H1 (cell line): ENCODE measurements around the gene PRDM4. TPM values are rescaled to one million over a fixed set of nuclear protein-coding genes. Genes with fewer than 3 reads are reported as not detected.

ENCODE experiments used
- BCL11A ChIP-seq, 2 experiments: IDR thresholded peaks; one replicate each; pipeline ENCODE4 v1.6.1; 2011; ENCODE audit warnings: low read depth in 2 of 2, low read length in 2 of 2, mild to moderate bottlenecking in 2 of 2
- CTBP2 ChIP-seq: IDR thresholded peaks from 2 replicates; pipeline ENCODE4 v1.7.0; 2011; ENCODE audit warnings: borderline replicate concordance, mild to moderate bottlenecking, moderate library complexity, mixed read lengths, low read length; ENCODE audit not compliant: insufficient read depth, insufficient read length
- JUND ChIP-seq: IDR thresholded peaks from 2 replicates; pipeline ENCODE4 v1.6.1; 2011; ENCODE audit warnings: mild to moderate bottlenecking, improper control_type of control experiment, low read length
- KDM4A ChIP-seq: IDR thresholded peaks from one replicate; pipeline ENCODE4 v1.7.1; 2012; ENCODE audit warnings: low read depth, mild to moderate bottlenecking, moderate library complexity, low read length, inconsistent platforms; ENCODE audit not compliant: severe bottlenecking
- TAF1 ChIP-seq: IDR thresholded peaks from 2 replicates; pipeline ENCODE4 v1.6.1; 2011; ENCODE audit warnings: mild to moderate bottlenecking, low read depth, low read length
- polyA plus RNA-seq, 7 experiments: library from polyadenylated mRNA; depleted of rRNA in 3 of 7; stranded (reverse) in 5 of 7; unstranded in 2 of 7; fragments of >200 nt in 5 of 7; fragments of 200-250 nt in 2 of 7; gene quantifications; 1 replicate in 5 of 7; 2 replicates in 1 of 7; 4 replicates in 1 of 7; pipeline versions ENCODE4 v1.2.1 to v1.2.3, GENCODE V29; 2011 to 2013; ENCODE audit warnings: missing spikeins in 2 of 7, mixed read lengths in 2 of 7
- total RNA-seq: library from RNA; stranded (reverse); fragmentation: NEBNext Ultra II Directional; extraction: Animal tissue kit (Norgen Biotek cat#: 25700); gene quantifications from 2 replicates; pipeline ENCODE4 v1.2.1, GENCODE V29; 2021
- TF ChIP-seq, protein P1 (sequence below), 3 experiments: IDR thresholded peaks; 1 replicate in 2 of 3; 2 replicates in 1 of 3; pipeline versions ENCODE4 v1.5.1 to v1.6.1; 2011; ENCODE audit warnings: low read length in 3 of 3, mild to moderate bottlenecking in 3 of 3, inconsistent platforms in 2 of 3, low read depth in 1 of 3, moderate library complexity in 1 of 3; ENCODE audit not compliant: insufficient read depth in 1 of 3; ENCODE audit errors: control extremely low read depth in 1 of 3

PRDM4 gene
- total and polyA plus RNA-seq, 2 of the 8 experiments (the other 6 are each of a cell fraction or from before 2014, with no cell fraction given), result 10.1 to 17.5 TPM

DNA sequence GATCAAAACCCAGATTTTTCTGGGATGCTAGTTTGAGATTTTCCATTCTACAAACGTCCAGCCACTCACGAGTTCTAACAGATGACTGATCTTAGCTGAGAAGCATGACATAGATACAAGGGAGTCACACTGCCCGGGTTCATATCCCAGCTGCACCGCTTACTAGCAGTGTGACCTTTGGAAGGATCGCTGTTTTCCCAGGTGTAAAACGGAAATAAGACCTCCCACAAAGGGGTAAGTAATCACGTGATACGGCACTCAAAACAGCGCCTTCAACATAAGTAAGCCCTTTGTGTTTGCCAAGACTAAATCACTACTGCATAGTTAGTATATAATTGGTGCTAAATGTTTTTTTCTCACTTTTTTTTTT, 76.0 kb downstream of the PRDM4 start (continued):
- TF ChIP-seq, protein P1, sequence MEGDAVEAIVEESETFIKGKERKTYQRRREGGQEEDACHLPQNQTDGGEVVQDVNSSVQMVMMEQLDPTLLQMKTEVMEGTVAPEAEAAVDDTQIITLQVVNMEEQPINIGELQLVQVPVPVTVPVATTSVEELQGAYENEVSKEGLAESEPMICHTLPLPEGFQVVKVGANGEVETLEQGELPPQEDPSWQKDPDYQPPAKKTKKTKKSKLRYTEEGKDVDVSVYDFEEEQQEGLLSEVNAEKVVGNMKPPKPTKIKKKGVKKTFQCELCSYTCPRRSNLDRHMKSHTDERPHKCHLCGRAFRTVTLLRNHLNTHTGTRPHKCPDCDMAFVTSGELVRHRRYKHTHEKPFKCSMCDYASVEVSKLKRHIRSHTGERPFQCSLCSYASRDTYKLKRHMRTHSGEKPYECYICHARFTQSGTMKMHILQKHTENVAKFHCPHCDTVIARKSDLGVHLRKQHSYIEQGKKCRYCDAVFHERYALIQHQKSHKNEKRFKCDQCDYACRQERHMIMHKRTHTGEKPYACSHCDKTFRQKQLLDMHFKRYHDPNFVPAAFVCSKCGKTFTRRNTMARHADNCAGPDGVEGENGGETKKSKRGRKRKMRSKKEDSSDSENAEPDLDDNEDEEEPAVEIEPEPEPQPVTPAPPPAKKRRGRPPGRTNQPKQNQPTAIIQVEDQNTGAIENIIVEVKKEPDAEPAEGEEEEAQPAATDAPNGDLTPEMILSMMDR (IDR thresholded peaks at IDR 0.05; ENCODE audit: control extremely low read depth in 1 of 3, insufficient read depth in 1 of 3, low read depth in 1 of 3, low read length in 3 of 3), result no peak
- no peak for TF ChIP-seq BCL11A (IDR thresholded peaks at IDR 0.05; ENCODE audit: low read depth in 2 of 2, low read length in 2 of 2)
- TF ChIP-seq JUND, result no peak
- no peak for TF ChIP-seq TAF1
- TF ChIP-seq CTBP2, result no peak
- TF ChIP-seq KDM4A, result no peak
